Naive thymus-derived CD8-positive, alpha-beta T cell (primary cell): ENCODE results near the gene KRT32. TPM values are rescaled to one million over a fixed set of nuclear protein-coding genes. Genes with fewer than 3 reads are reported as not detected.
A peak's percentile ranks its signal among the peaks of the same experiment; 100 is the strongest.

ENCODE experiments used
- ATAC-seq, 2 donors: fragments of 150-1000 bp; cut with Tn5 transposase in 1 of 2; sonication (Bioruptor Pico), chemical (Tn5 transposase) in 1 of 2; 1 replicate in 1 of 2; 2 replicates in 1 of 2; pipeline ENCODE4 v1.10.0; 2021; ENCODE audit warnings: mild to moderate bottlenecking in 2 of 2, moderate library complexity in 2 of 2
- POLR2A ChIA-PET: fragments of 350-600 bp; sonication (Branson Sonifier 250); formaldehyde crosslinking; loops from one replicate; lab custom pipeline; 2021; ENCODE audit warnings: antibody characterized with exemption; lab: Charles Lee
- DNase-seq, 10 donors: peaks; one replicate each; pipeline versions ENCODE4 v3.0.0 to v3.0.0-alpha.2; 2020 to 2022
- H3K27ac Mint-ChIP-seq, 10 donors: one replicate each; pipeline ENCODE4 v1.8.0; 2020 to 2022; ENCODE audit warnings: mild to moderate bottlenecking in 10 of 10, mixed read lengths in 10 of 10, moderate library complexity in 4 of 10, inconsistent platforms in 1 of 10
- H3K27me3 Mint-ChIP-seq, 5 donors: one replicate each; pipeline ENCODE4 v1.8.0; 2021 to 2022; ENCODE audit warnings: mixed read lengths in 5 of 5
- H3K36me3 Mint-ChIP-seq, 3 donors: one replicate each; pipeline ENCODE4 v1.8.0; 2020 to 2022; ENCODE audit warnings: mixed read lengths in 3 of 3, mild to moderate bottlenecking in 2 of 3, inconsistent platforms in 1 of 3
- H3K4me1 Mint-ChIP-seq, 4 donors: one replicate each; pipeline ENCODE4 v1.8.0; 2021 to 2022; ENCODE audit warnings: mixed read lengths in 4 of 4
- H3K4me3 Mint-ChIP-seq, 10 donors: one replicate each; pipeline ENCODE4 v1.8.0; 2020 to 2022; ENCODE audit warnings: mild to moderate bottlenecking in 10 of 10, mixed read lengths in 10 of 10, moderate library complexity in 6 of 10, inconsistent platforms in 1 of 10
- H3K9me3 Mint-ChIP-seq, 9 donors: one replicate each; pipeline ENCODE4 v1.8.0; 2020 to 2022; ENCODE audit warnings: mixed read lengths in 9 of 9, mild to moderate bottlenecking in 3 of 9, inconsistent platforms in 1 of 9, moderate library complexity in 1 of 9
- polyA plus RNA-seq, 3 donors: library from polyadenylated mRNA; unstranded; fragments of 300-500 nt; fragmentation: Illumina TruSeq; gene quantifications; one replicate each; pipeline ENCODE4 v1.2.3, GENCODE V29; 2021
- total RNA-seq, 8 experiments: library from RNA in 2 of 8; stranded (reverse) in 2 of 8; gene quantifications; one replicate each; pipeline ENCODE4 v1.2.3 and lab custom pipeline; 2021 to 2026

The KRT32 gene
- not detected for total RNA-seq
- not detected for polyA plus RNA-seq
- 0 to 0.06 (median 0) reads per million in 6 experiments for total RNA-seq (lab: John Stamatoyannopoulos, UW)

DNA sequence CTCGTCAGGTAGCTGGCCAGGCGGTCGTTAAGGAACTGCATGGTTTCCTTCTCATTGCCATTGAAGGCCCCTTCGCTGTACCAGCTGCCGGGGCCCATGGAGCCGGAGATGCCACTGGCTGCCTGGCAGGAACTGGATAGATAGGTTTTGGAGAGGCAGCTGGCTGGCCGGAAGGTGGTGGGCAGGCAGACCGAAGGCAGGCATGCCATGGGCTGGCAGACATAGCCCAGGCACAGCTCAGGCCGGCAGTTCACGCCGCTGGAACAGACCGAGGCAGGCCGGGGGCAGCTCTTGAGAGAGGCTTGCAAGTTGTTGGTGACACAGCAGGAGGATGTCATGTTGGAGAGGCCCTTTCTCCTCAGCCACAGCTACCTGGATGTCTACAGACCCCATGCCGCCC, at the start of gene KRT32:
TSS of gene KRT32 (minus strand) at position 399 of the 400 bp plus-strand sequence. CDS start at position 338, 61 bp downstream.
- Mint-ChIP-seq H3K4me1 (no peaks in the 10 kb centered on the region), H3K36me3 (peaks cover 0 to 15% (median 0%) of the 10 kb centered on the region in 3 donors), H3K4me3 (no peak within 1 kb of the TSS), H3K27ac (no peak within 1 kb of the TSS), H3K27me3 (peaks cover 0 to 9% (median 0%) of the 10 kb centered on the region in 5 donors), H3K9me3 (peaks cover 0 to 17% (median 3%) of the 10 kb centered on the region in 9 donors)
- ATAC-seq (no peak), DNase-seq (no peak)
- POLR2A ChIA-PET: no interaction called here

DNA sequence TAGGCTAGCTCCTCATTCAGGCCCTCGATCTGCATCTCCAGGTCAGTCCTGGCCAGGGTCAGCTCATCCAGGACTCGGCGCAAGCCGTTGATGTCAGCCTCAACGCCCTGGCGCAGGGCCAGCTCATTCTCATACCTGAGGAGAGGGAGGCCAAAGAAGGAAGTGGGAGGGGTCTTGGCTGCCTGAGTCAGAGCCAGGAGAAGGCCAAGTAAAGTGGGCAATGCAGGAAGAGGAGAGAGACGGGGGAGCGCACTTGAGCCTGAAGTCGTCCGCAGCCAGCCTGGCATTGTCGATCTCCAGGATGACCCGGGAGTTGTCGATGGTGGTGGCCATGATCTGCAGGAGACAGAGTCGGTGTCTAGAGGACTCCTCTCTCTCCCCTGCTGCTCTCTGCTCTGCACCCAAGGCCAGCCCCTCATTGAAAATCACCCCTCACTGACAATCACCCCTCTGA, 49.7 kb upstream of the KRT32 start:
- Mint-ChIP-seq H3K9me3 (no peaks in the 10 kb centered on the region), H3K36me3 (no peaks in the 10 kb centered on the region), H3K27me3 (peaks cover 0 to 4% (median 1%) of the 10 kb centered on the region in 5 donors), H3K27ac (no peak overlapping the region), H3K4me1 (peaks cover 0 to 3% (median 1%) of the 10 kb centered on the region in 4 donors), H3K4me3 (no peak overlapping the region)
- no peak for DNase-seq
- POLR2A ChIA-PET: no interaction called here
- no peak for ATAC-seq

DNA sequence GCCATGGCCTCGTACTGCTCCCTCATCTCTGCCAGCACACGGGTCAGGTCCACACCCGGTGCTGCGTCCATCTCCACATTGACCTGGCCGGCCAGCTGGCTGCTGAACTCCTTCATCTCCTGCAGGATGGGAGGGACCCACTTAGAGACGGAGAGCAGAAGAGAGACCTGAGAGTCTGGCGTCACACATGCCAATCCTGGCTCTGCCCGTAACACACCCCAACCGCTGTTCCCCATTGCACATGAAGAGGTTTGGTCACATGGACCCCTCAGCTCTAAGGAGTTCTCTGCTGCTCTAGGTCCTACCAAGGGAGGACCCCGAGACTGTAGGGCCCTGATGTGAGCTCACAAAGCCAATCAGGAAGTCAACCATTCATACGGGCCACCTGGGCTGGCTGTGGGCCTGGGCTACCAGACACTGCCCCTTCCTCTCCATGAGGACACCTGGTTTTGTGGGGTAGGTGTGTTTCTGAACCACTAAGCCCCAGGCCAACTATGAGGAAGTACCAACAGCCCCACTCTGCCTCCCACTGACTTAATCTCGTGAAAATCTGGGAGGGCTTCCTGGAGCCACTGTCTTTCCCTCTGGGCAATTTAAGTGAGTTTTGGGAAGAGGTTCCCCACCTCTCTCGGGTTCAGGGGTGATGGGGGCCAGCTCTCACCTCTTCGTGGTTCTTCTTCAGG, 49.1 kb upstream of the KRT32 start:
- Mint-ChIP-seq H3K9me3 (no peaks in the 10 kb centered on the region), H3K27me3 (peaks cover 0 to 4% (median 1%) of the 10 kb centered on the region in 5 donors), H3K36me3 (no peaks in the 10 kb centered on the region), H3K27ac (peak overlapping the region in 1 of 10 donors; percentile 21), H3K4me1 (peaks cover 0 to 3% (median 1%) of the 10 kb centered on the region in 4 donors), H3K4me3 (no peak overlapping the region)
- no peak for DNase-seq
- no peak for ATAC-seq
- POLR2A ChIA-PET: interaction anchor here (0.6 kb wide), 1 partner anchor 1551 kb away, joined by 4 read pairs; no protein-coding TSS in a partner anchor

DNA sequence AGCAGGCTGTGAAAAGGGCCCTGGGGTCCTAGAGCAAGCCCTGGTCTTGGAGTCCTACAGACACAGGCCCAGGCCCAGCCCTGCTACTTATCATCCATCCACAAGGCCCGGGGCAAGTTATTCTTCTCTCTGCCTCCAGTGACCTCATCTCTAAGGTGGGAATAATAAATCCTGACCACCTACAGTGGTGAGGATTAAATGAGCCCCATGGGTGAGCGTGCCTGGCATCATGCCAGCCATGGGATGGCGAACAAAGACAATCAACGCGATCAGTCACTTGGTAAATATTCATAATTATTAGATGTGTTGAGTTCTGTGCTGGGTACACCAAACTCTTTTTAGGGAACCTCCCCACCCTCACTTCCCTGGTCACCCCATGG, 46.0 kb upstream of the KRT32 start:
- Mint-ChIP-seq H3K27me3 (peaks cover 0 to 4% (median 1%) of the 10 kb centered on the region in 5 donors), H3K27ac (peak overlapping the region in 1 of 10 donors; percentile 66), H3K9me3 (no peaks in the 10 kb centered on the region), H3K4me3 (no peak overlapping the region), H3K36me3 (no peaks in the 10 kb centered on the region), H3K4me1 (peaks cover 0 to 3% (median 1%) of the 10 kb centered on the region in 4 donors)
- ATAC-seq: no peak
- no peak for DNase-seq
- POLR2A ChIA-PET: no interaction called here

DNA sequence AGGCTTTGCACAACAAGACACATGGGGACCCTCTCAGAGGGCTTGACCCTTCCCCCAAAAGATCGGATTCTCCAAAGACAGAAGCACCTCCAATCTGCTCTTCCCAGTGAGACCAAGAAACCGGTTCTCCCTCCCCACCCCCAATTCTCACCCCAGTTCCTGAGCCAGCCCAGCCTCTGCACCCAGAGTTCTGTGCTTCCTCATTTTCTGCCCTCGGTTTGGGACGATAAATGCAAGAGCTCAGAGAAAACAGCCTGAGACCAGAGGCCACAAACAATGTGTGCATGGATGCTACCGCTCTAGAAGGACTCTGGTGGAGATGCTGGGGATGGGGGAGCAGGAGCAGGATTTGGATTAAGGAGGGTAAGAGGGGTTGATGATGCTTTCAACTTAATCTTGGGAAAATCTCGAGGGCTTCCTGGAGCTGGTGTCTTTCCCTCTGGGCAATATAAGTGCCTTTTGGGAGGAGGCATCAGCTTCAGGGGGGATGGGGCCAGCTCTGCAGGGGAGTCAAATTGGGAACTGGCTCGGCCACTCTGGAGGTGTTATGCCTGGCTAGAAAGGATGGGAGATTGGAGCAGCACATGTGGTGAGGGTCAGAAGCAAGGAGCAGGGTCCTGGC, 45.5 kb upstream of the KRT32 start:
- Mint-ChIP-seq H3K9me3 (no peaks in the 10 kb centered on the region), H3K27me3 (peaks cover 0 to 4% (median 1%) of the 10 kb centered on the region in 5 donors), H3K4me3 (no peak overlapping the region), H3K27ac (peak overlapping the region in 1 of 10 donors; percentile 66), H3K4me1 (peaks cover 0 to 3% (median 1%) of the 10 kb centered on the region in 4 donors), H3K36me3 (no peaks in the 10 kb centered on the region)
- POLR2A ChIA-PET: no interaction called here
- ATAC-seq (no peak), DNase-seq (no peak)

DNA sequence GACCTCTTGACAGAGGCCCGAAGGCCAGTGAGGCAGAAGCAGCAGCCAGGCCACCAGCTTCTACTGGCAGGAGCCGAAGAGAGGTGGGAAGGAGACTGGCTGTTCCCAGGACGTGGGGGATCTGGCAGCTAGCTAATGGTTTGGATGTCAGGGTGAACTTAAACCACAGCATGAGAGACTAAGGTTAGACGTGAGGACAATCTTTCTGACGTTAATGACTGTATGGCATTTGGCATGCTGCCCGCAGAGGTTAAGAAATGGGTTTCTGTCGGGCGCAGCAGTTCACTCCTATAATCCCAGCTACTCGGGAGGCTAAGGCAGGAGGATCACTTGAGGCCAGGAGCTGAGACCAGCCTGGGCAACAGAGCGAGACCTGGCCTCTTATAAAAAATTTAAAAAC, 44.5 kb upstream of the KRT32 start:
- Mint-ChIP-seq H3K27ac (no peak overlapping the region), H3K27me3 (peaks cover 0 to 4% (median 1%) of the 10 kb centered on the region in 5 donors), H3K4me3 (no peak overlapping the region), H3K36me3 (no peaks in the 10 kb centered on the region), H3K9me3 (no peaks in the 10 kb centered on the region), H3K4me1 (peaks cover 0 to 3% (median 1%) of the 10 kb centered on the region in 4 donors)
- DNase-seq (no peak), ATAC-seq (no peak)
- POLR2A ChIA-PET: no interaction called here

DNA sequence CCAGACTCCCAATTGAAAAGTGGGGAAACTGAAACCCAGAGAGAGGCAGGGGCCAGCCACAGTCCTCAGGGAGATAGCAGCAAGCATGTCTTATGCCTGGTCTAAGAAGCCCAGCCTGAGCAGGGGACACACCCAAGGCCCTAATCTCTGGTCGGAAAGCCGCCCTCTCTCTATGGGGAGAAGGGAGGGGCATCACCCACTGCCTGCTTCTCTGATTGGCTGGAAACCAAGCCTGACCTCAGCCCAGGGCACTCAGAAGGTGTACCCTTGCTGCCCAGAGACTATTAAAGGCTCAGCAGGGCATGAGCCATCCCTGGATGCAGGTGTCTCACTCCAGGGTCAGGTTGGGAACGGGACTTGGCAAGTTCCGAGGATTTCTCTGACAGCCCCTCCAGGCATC, 43.9 kb upstream of the KRT32 start:
- Mint-ChIP-seq H3K27ac (no peak overlapping the region), H3K4me3 (no peak overlapping the region), H3K4me1 (peaks cover 0 to 3% (median 1%) of the 10 kb centered on the region in 4 donors), H3K36me3 (no peaks in the 10 kb centered on the region), H3K27me3 (peaks cover 0 to 3% (median 0%) of the 10 kb centered on the region in 5 donors), H3K9me3 (no peaks in the 10 kb centered on the region)
- DNase-seq (no peak), ATAC-seq (no peak)
- POLR2A ChIA-PET: no interaction called here

DNA sequence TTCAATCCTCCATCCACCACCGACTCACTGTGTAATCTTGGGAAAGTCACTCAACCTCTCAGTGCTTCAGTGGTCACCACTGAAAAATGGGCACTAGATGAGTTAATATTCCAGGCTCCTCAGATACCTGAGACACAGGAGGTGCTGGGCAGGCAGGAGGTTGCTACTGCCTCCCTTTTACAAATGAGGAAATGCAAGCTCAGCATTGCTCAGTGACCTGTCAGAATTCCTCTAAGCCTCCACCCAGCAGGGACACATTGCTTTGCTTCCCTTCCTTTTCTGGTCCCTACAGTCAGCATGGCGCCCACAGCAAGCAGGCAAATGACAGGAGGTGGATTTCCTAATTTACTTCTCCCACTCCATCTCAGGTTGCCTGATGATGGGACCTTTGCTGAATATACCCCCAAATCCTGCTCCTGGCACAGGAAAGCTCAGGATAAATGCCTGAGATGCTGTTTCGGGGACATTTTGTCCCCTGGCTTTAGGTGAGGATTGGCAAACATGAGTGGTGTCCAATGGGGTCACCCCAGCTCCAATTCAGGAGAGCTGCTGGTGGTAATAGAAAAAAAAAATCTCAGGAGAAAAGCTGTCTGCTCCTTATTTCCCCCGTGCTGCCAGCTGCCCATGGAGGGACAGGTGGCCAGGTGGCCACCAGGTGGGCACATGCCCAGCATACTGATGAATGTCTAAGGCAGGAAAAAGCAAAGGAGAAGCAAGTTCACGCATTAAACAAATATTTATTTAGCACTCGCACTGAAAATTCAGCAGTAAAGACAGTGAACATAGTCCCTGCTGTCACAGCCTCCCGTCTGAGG, 43.3 kb upstream of the KRT32 start:
- no peaks in the 10 kb centered on the region for H3K9me3 Mint-ChIP-seq
- POLR2A ChIA-PET: no interaction called here
- H3K27me3 Mint-ChIP-seq: peaks cover 0 to 1% (median 0%) of the 10 kb centered on the region in 5 donors
- H3K27ac Mint-ChIP-seq: peak overlapping the region in 1 of 10 donors; percentile 30
- H3K4me3 Mint-ChIP-seq: no peak overlapping the region
- ATAC-seq: no peak
- DNase-seq: no peak
- H3K36me3 Mint-ChIP-seq: no peaks in the 10 kb centered on the region
- H3K4me1 Mint-ChIP-seq: peaks cover 0 to 3% (median 1%) of the 10 kb centered on the region in 4 donors

DNA sequence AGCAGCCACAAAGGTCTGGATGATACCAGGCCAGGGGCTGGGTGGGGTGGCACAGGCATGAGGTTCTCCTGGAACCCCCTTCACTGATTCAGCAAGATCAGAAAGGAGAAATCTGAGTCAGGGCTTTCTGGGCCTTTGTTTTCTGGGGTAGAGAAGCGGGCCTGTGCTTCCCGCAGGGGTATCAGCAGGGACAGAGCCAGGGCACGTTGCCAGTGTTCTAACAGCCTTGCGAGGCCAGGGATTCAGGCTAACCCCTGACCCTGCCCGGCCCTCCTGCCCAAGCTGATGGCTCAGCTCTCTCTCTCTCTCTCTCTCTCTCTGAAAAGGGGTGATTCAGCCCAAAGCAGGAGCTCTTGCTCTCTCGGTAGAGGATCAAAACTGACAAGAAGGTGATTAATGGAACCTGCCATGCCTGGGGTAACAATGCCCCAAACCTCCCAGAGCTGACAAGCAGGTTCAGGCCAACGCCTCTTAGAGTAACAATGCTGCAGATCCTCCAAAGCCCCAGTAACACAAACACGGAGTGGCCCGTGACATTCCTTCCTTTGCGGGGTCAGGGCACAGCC, 40.2 kb upstream of the KRT32 start:
- H3K27ac Mint-ChIP-seq: no peak overlapping the region
- H3K4me3 Mint-ChIP-seq: no peak overlapping the region
- no peaks in the 10 kb centered on the region for H3K9me3 Mint-ChIP-seq
- no peaks in the 10 kb centered on the region for H3K27me3 Mint-ChIP-seq
- POLR2A ChIA-PET: interaction anchor here (0.5 kb wide), 1 partner anchor 97 kb away, joined by 4 read pairs; no protein-coding TSS in a partner anchor
- H3K4me1 Mint-ChIP-seq: peaks cover 0 to 2% (median 0%) of the 10 kb centered on the region in 4 donors
- H3K36me3 Mint-ChIP-seq: no peaks in the 10 kb centered on the region
- ATAC-seq (no peak), DNase-seq (no peak)

DNA sequence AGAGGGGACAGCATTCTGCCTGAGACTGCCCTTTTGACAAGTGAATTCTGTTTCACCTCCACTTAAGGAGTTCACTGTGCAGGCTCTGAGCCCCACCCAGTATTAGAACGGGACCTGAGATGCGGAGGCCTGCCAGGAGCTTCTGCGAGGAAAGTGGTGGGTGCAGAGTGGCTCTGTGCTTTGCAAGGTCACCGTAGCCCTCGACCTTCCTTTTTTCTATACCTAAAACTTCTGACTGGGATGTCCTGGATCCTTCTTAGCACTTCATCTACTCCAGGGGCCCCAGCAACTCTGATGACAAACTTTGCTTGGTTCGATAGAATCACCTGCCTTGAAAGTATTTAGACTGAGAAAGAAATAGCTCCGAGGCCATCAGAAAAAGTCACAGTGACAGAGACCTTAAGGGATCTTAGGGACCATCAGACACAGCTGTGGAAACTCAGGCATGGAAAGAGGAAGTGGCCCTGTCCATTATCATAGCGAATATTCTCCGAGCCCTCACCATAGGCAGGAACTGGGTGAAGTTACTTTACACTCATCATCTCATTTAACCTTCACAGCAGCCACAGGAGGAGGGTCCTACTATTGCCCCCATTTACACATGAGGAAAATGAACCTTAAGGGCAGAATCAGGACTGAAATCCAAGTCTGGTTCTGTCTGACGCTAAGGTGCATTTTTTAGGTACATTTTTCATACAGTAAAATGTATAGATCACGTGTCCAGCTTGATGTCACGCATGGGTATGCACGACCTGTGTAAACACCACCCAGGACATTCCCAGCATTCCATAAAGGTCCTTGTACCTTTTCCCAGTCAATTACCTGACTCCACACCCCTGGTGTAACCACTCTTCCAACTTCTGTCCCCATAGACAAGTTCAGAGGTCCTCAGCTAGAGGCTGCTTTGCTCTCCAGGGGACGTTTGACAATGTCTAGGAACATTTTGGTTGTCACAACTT, 38.9 kb upstream of the KRT32 start:
- POLR2A ChIA-PET: no interaction called here
- peak overlapping the region in 1 of 10 donors; percentile 62 for H3K27ac Mint-ChIP-seq
- H3K4me1 Mint-ChIP-seq: no peaks in the 10 kb centered on the region
- no peak for ATAC-seq
- DNase-seq: no peak
- no peaks in the 10 kb centered on the region for H3K36me3 Mint-ChIP-seq
- H3K27me3 Mint-ChIP-seq: no peaks in the 10 kb centered on the region
- no peak overlapping the region for H3K4me3 Mint-ChIP-seq
- no peaks in the 10 kb centered on the region for H3K9me3 Mint-ChIP-seq

DNA sequence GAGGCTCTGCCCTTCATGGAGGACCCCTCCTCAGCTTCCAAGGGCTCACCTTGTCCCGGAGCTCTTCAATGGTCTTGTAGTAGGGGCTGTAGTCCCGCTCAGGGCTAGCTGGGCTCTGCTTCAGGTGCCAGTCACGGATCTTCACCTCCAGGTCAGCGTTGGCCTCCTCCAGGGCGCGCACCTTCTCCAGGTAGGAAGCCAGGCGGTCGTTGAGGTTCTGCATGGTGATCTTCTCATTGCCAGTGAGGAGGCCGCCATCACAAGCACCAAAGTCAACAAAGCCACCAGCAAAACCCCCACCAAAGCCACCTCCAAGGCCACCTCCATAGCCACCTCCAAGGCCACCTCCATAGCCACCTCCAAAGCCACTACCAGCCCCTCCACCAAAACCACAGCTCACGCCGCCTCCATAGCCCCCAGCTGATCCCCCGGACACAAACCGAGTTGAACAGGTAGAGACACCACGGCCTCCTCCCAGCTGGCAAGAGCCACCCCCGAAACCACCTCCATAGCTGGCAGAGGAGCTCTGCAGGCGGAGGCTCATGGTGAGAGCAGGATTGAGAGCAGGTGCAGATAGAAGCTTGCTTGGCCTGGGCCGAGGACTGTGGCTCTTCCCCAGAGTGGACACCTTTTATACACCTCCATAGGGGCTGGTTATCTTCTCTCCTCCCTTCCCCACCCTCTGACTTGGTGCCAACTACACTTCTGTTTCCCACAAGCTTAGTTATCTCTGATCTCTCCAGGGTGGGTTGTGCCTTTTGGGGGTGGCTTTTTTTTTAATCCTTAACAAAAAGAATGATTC, 38.0 kb upstream of the KRT32 start, which contains the start of gene KRT13:
TSS of gene KRT13 (minus strand) at position 606 of the 802 bp plus-strand sequence. CDS start at position 544, 62 bp downstream.
- Mint-ChIP-seq H3K4me3 (no peak within 1 kb of the TSS), H3K4me1 (peaks cover 0 to 2% (median 0%) of the 10 kb centered on the region in 4 donors), H3K9me3 (no peaks in the 10 kb centered on the region), H3K27ac (peak within 1 kb of the TSS in 2 of 10 donors; percentile 55 to 62), H3K36me3 (no peaks in the 10 kb centered on the region), H3K27me3 (peaks cover 0 to 3% (median 0%) of the 10 kb centered on the region in 5 donors)
- no peak for DNase-seq
- ATAC-seq: no peak
- POLR2A ChIA-PET: no interaction called here
